GM08714 (cell line): ENCODE measurements around the gene MYL6.

ENCODE experiments used
- H3K4me3 ChIP-seq: fragments of 200-500 bp; sonication (Bioruptor generic); 2 replicates; pipeline ENCODE4 v1.5.1; 2014; ENCODE audit warnings: mild to moderate bottlenecking, low read length, inconsistent platforms
- ZNF274 ChIP-seq: IDR thresholded peaks from 2 replicates; pipeline ENCODE4 v1.6.1; 2012; ENCODE audit warnings: mild to moderate bottlenecking, low read depth, low read length

The MYL6 gene

GRCh38 chr12:56202366-56202765, 44.2 kb downstream of the MYL6 start:
- no peak for TF ChIP-seq ZNF274
- H3K4me3 ChIP-seq = no peak overlapping the region

GRCh38 chr12:56202838-56203237, 44.7 kb downstream of the MYL6 start:
- H3K4me3 ChIP-seq = no peak overlapping the region
- TF ChIP-seq ZNF274 = no peak

GRCh38 chr12:56204275-56204674, 46.1 kb downstream of the MYL6 start:
- no peak overlapping the region for H3K4me3 ChIP-seq
- TF ChIP-seq ZNF274 = no peak

GRCh38 chr12:56205445-56205844, 47.3 kb downstream of the MYL6 start:
- no peak for TF ChIP-seq ZNF274
- H3K4me3 ChIP-seq = no peak overlapping the region

GRCh38 chr12:56206452-56207166, 48.5 kb downstream of the MYL6 start:
- TF ChIP-seq ZNF274 = no peak

GRCh38 chr12:56208006-56208405, 49.8 kb downstream of the MYL6 start:
- TF ChIP-seq ZNF274 = no peak
- no peak overlapping the region for H3K4me3 ChIP-seq

More at GRCh38 chr12:56206452-56207166, 48.5 kb downstream of the MYL6 start:
- H3K4me3 ChIP-seq = no peak overlapping the region
